SK-N-SH treated with all-trans-retinoic acid at 6 μM for 48 hours (cell line): Measurements from ENCODE around the gene VAC14.

Experiments
- ATAC-seq: fragments of 200-7000 bp; cut with Tn5 transposase; 3 replicates; pipeline ENCODE4 v1.9.1; 2020; ENCODE audit warnings: mild to moderate bottlenecking, moderate library complexity
- ARNTL ChIP-seq: fragments of 450-650 bp; formaldehyde crosslinking; IDR thresholded peaks from 2 replicates; pipeline ENCODE4 v1.5.0; 2020; ENCODE audit warnings: low read depth, mild to moderate bottlenecking, moderate library complexity, borderline replicate concordance
- CREB5 ChIP-seq: fragments of 250-450 bp; sonication (Bioruptor Pico); IDR thresholded peaks from 2 replicates; pipeline ENCODE4 v1.5.1; 2020; ENCODE audit warnings: low read depth, mild to moderate bottlenecking, moderate library complexity
- CSRNP3 ChIP-seq: fragments of 250-450 bp; sonication (Bioruptor Pico); IDR thresholded peaks from 2 replicates; pipeline ENCODE4 v1.5.1; 2021; ENCODE audit warnings: mild to moderate bottlenecking, moderate library complexity
- ESRRG ChIP-seq: fragments of 250-450 bp; sonication (Bioruptor Pico); IDR thresholded peaks from 2 replicates; pipeline ENCODE4 v1.6.1; 2021; ENCODE audit warnings: mild to moderate bottlenecking
- GLIS3 ChIP-seq: fragments of 250-450 bp; sonication (Bioruptor Pico); IDR thresholded peaks from 2 replicates; pipeline ENCODE4 v1.5.0; 2020; ENCODE audit warnings: mild to moderate bottlenecking, moderate library complexity
- ISL1 ChIP-seq: fragments of 250-450 bp; sonication (Bioruptor Pico); IDR thresholded peaks from 2 replicates; pipeline ENCODE4 v2.1.2; 2022; ENCODE audit warnings: mild to moderate bottlenecking, moderate library complexity
- OSR1 ChIP-seq: fragments of 250-450 bp; sonication (Bioruptor Pico); IDR thresholded peaks from 2 replicates; pipeline ENCODE4 v1.8.0; 2022; ENCODE audit warnings: moderate library complexity, mild to moderate bottlenecking, inconsistent platforms
- PATZ1 ChIP-seq: fragments of 250-450 bp; sonication (Bioruptor Pico); IDR thresholded peaks from 2 replicates; pipeline ENCODE4 v1.8.0; 2020; ENCODE audit warnings: mild to moderate bottlenecking, moderate library complexity, borderline replicate concordance
- POU6F1 ChIP-seq: fragments of 250-450 bp; sonication (Bioruptor Pico); IDR thresholded peaks from 2 replicates; pipeline ENCODE4 v1.8.0; 2021; ENCODE audit warnings: low read depth, mild to moderate bottlenecking, moderate library complexity, borderline replicate concordance
- PPARA ChIP-seq: fragments of 250-450 bp; sonication (Bioruptor Pico); IDR thresholded peaks from 2 replicates; pipeline ENCODE4 v1.5.0; 2020; ENCODE audit warnings: mild to moderate bottlenecking, borderline replicate concordance
- RARB ChIP-seq: fragments of 250-450 bp; sonication (Bioruptor Pico); IDR thresholded peaks from 2 replicates; pipeline ENCODE4 v1.8.0; 2021; ENCODE audit warnings: mild to moderate bottlenecking, moderate library complexity
- SNAI2 ChIP-seq: fragments of 250-450 bp; sonication (Bioruptor Pico); IDR thresholded peaks from 2 replicates; pipeline ENCODE4 v1.5.0; 2020; ENCODE audit warnings: mild to moderate bottlenecking, moderate library complexity
- TCF4 ChIP-seq: fragments of 250-450 bp; sonication (Bioruptor Pico); IDR thresholded peaks from 2 replicates; pipeline ENCODE4 v1.8.0; 2021; ENCODE audit warnings: mild to moderate bottlenecking, moderate library complexity, borderline replicate concordance
- TOX ChIP-seq: fragments of 250-450 bp; sonication (Bioruptor Pico); IDR thresholded peaks from 2 replicates; pipeline ENCODE4 v1.8.0; 2021; ENCODE audit warnings: mild to moderate bottlenecking, moderate library complexity, borderline replicate concordance
- TSHZ2 ChIP-seq: fragments of 250-450 bp; sonication (Bioruptor Pico); IDR thresholded peaks from 2 replicates; pipeline ENCODE4 v1.5.0; 2020; ENCODE audit warnings: mild to moderate bottlenecking, moderate library complexity
- ZFP3 ChIP-seq: fragments of 250-450 bp; sonication (Bioruptor Pico); IDR thresholded peaks from 2 replicates; pipeline ENCODE4 v1.5.0; 2020; ENCODE audit warnings: mild to moderate bottlenecking, moderate library complexity
- ZFP30 ChIP-seq: fragments of 450-650 bp; formaldehyde crosslinking; IDR thresholded peaks from 2 replicates; pipeline ENCODE4 v1.5.0; 2022; ENCODE audit warnings: mild to moderate bottlenecking, moderate library complexity
- ZNF565 ChIP-seq: fragments of 450-650 bp; formaldehyde crosslinking; conservative IDR thresholded peaks from 2 replicates; pipeline ENCODE4 v1.5.0; 2020; ENCODE audit warnings: low read depth, mild to moderate bottlenecking, moderate library complexity
- ZNF70 ChIP-seq: fragments of 450-650 bp; formaldehyde crosslinking; IDR thresholded peaks from 2 replicates; pipeline ENCODE4 v1.5.0; 2020; ENCODE audit warnings: mild to moderate bottlenecking, moderate library complexity
- ZNF8 ChIP-seq: fragments of 450-650 bp; formaldehyde crosslinking; IDR thresholded peaks from 2 replicates; pipeline ENCODE4 v1.5.0; 2020; ENCODE audit warnings: mild to moderate bottlenecking, moderate library complexity

Gene VAC14

GRCh38 chr16:70680495-70681381, 120.2 kb downstream of the VAC14 start:
- TF ChIP-seq CSRNP3 (CRISPR knock-in tag) (no peak), PATZ1 (CRISPR knock-in tag) (no peak), ZNF8 (CRISPR knock-in tag) (no peak), SNAI2 (CRISPR knock-in tag) (no peak), TCF4 (no peak), POU6F1 (CRISPR knock-in tag) (no peak), OSR1 (CRISPR knock-in tag) (no peak), PPARA (CRISPR knock-in tag) (no peak), ZFP3 (no peak), ZNF70 (no peak), RARB (CRISPR knock-in tag) (no peak), CREB5 (no peak), ZFP30 (CRISPR knock-in tag) (no peak), GLIS3 (CRISPR knock-in tag) (no peak), ISL1 (CRISPR knock-in tag) (no peak), TOX (CRISPR knock-in tag) (no peak), TSHZ2 (CRISPR knock-in tag) (no peak), ESRRG (no peak), ARNTL (CRISPR knock-in tag) (no peak)
- ATAC-seq = no peak

GRCh38 chr16:70679671-70680494, 121.1 kb downstream of the VAC14 start:
- ATAC-seq = no peak
- TF ChIP-seq ZNF565 = no peak
